ENCODE measurements around the gene CNN3. TPM values are rescaled to one million over a fixed set of nuclear protein-coding genes. Genes with fewer than 3 reads are reported as not detected.

The CNN3 gene
- polyA plus RNA-seq, 2 of the 4 experiments (the other 2 are of a cell fraction) = 61.6 to 83.4 TPM

- TF ChIP-seq PHF8 (IDR thresholded peaks at IDR 0.05; ENCODE audit: borderline replicate concordance, low read depth) = no peak
- no peak for TF ChIP-seq HES2 (IDR thresholded peaks at IDR 0.05)
- TF ChIP-seq ZNF302 (CRISPR knock-in tag; IDR thresholded peaks at IDR 0.05) = no peak
- TF ChIP-seq FOSL2 (IDR thresholded peaks at IDR 0.05) = no peak
- TF ChIP-seq FOSL2 (CRISPR knock-in tag; IDR thresholded peaks at IDR 0.05) = no peak
- TF ChIP-seq JUN (IDR thresholded peaks at IDR 0.05) = no peak
- TF ChIP-seq ESRRA (IDR thresholded peaks at IDR 0.05; ENCODE audit: borderline replicate concordance, low read length) = no peak
- TF ChIP-seq, protein P1, sequence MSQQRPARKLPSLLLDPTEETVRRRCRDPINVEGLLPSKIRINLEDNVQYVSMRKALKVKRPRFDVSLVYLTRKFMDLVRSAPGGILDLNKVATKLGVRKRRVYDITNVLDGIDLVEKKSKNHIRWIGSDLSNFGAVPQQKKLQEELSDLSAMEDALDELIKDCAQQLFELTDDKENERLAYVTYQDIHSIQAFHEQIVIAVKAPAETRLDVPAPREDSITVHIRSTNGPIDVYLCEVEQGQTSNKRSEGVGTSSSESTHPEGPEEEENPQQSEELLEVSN (IDR thresholded peaks at IDR 0.05; ENCODE audit: borderline replicate concordance, low read depth) = no peak
- TF ChIP-seq, protein P2, sequence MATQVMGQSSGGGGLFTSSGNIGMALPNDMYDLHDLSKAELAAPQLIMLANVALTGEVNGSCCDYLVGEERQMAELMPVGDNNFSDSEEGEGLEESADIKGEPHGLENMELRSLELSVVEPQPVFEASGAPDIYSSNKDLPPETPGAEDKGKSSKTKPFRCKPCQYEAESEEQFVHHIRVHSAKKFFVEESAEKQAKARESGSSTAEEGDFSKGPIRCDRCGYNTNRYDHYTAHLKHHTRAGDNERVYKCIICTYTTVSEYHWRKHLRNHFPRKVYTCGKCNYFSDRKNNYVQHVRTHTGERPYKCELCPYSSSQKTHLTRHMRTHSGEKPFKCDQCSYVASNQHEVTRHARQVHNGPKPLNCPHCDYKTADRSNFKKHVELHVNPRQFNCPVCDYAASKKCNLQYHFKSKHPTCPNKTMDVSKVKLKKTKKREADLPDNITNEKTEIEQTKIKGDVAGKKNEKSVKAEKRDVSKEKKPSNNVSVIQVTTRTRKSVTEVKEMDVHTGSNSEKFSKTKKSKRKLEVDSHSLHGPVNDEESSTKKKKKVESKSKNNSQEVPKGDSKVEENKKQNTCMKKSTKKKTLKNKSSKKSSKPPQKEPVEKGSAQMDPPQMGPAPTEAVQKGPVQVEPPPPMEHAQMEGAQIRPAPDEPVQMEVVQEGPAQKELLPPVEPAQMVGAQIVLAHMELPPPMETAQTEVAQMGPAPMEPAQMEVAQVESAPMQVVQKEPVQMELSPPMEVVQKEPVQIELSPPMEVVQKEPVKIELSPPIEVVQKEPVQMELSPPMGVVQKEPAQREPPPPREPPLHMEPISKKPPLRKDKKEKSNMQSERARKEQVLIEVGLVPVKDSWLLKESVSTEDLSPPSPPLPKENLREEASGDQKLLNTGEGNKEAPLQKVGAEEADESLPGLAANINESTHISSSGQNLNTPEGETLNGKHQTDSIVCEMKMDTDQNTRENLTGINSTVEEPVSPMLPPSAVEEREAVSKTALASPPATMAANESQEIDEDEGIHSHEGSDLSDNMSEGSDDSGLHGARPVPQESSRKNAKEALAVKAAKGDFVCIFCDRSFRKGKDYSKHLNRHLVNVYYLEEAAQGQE (IDR thresholded peaks at IDR 0.05) = no peak
- no peak for TF ChIP-seq CBX2 (IDR thresholded peaks at IDR 0.05; ENCODE audit: borderline replicate concordance, low read depth)
- TF ChIP-seq CEBPB (IDR thresholded peaks at IDR 0.05) = no peak
- TF ChIP-seq EHMT2 (IDR thresholded peaks at IDR 0.05; ENCODE audit: low read depth) = no peak
- no peak overlapping the region for H3K4me2 ChIP-seq
- FAIRE-seq (no peak), DNase-seq (ENCODE audit: low read depth in 1 of 2, low spot score in 1 of 2) (no peak), ATAC-seq (no peak)
- H3K4me3 ChIP-seq = no peak overlapping the region
- ChIA-PET POLR2A (no interaction called here), CTCF (interaction anchor here (5.0 to 7.5 kb wide), 2 partner anchors 13 to 178 kb away, joined by 36 to 51 read pairs; no protein-coding TSS in a partner anchor)
- 92% methylated on average over 4 of the region's 4 CpGs for WGBS (ENCODE audit: missing lambda C conversion rate)
- H3K27ac ChIP-seq = peak overlapping the region in 1 of 2 experiments; percentile 55; a peak in 3 of 6 replicates
- no peaks in the 10 kb centered on the region for H3K9me3 ChIP-seq
- H3K4me1 ChIP-seq = peaks cover 37% of the 10 kb centered on the region
These were observed 60.6 kb downstream of the CNN3 start for GRCh38 chr1:94866164-94866807.

- H3K4me1 ChIP-seq = peaks cover 37% of the 10 kb centered on the region
- peak overlapping the region; percentile 77 to 85 for H3K27ac ChIP-seq
- ATAC-seq = 0 out of 6 replicates have a peak, but pooled peaks of 1 of the 2 experiments have one; percentile 25
- no peak for FAIRE-seq
- H3K4me2 ChIP-seq = peak overlapping the region; percentile 88
- DNase-seq (ENCODE audit: low read depth in 1 of 2, low spot score in 1 of 2) = no peak
- TF ChIP-seq, protein P3, sequence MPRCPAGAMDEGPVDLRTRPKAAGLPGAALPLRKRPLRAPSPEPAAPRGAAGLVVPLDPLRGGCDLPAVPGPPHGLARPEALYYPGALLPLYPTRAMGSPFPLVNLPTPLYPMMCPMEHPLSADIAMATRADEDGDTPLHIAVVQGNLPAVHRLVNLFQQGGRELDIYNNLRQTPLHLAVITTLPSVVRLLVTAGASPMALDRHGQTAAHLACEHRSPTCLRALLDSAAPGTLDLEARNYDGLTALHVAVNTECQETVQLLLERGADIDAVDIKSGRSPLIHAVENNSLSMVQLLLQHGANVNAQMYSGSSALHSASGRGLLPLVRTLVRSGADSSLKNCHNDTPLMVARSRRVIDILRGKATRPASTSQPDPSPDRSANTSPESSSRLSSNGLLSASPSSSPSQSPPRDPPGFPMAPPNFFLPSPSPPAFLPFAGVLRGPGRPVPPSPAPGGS (IDR thresholded peaks at IDR 0.05) = no peak
- TF ChIP-seq CHD4 (IDR thresholded peaks at IDR 0.05; ENCODE audit: borderline replicate concordance) = no peak
- TF ChIP-seq, protein P4, sequence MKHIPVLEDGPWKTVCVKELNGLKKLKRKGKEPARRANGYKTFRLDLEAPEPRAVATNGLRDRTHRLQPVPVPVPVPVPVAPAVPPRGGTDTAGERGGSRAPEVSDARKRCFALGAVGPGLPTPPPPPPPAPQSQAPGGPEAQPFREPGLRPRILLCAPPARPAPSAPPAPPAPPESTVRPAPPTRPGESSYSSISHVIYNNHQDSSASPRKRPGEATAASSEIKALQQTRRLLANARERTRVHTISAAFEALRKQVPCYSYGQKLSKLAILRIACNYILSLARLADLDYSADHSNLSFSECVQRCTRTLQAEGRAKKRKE (CRISPR knock-in tag; IDR thresholded peaks at IDR 0.05; ENCODE audit: low read depth) = no peak
- no peak for TF ChIP-seq TFCP2L1 (CRISPR knock-in tag; IDR thresholded peaks at IDR 0.05)
- TF ChIP-seq KDM5A (IDR thresholded peaks at IDR 0.05) = no peak
- no peak for TF ChIP-seq FOSB (CRISPR knock-in tag; IDR thresholded peaks at IDR 0.05)
- no peak for TF ChIP-seq HOXB13 (CRISPR knock-in tag; IDR thresholded peaks at IDR 0.05; ENCODE audit: low read depth)
- TF ChIP-seq JUNB (IDR thresholded peaks at IDR 0.05) = no peak
- TF ChIP-seq HOXB5 (CRISPR knock-in tag; IDR thresholded peaks at IDR 0.05) = no peak
- no peak for TF ChIP-seq EHF (CRISPR knock-in tag; IDR thresholded peaks at IDR 0.05)
- CTCF ChIA-PET = interaction anchor here (0.8 to 7.5 kb wide), 5 partner anchors 8 to 179 kb away, joined by 3 to 51 read pairs (median 5); no protein-coding TSS in a partner anchor
- H3K4me3 ChIP-seq = no peak overlapping the region
- no peaks in the 10 kb centered on the region for H3K9me3 ChIP-seq
- 71% methylated on average over 4 of the region's 4 CpGs for WGBS (ENCODE audit: missing lambda C conversion rate)
- POLR2A ChIA-PET = interaction anchor here (1.9 kb wide), 1 partner anchor 11 kb away, joined by 4 read pairs; no protein-coding TSS in a partner anchor
These were observed 61.5 kb downstream of the CNN3 start for GRCh38 chr1:94865360-94865759.

Measured in A549 (cell line).